ENCODE data around the gene IRGC. TPM values are rescaled to one million over a fixed set of nuclear protein-coding genes. Genes with fewer than 3 reads are reported as not detected.

Gene IRGC
- total and polyA plus RNA-seq, 9 of the 15 experiments (the other 6 are each of a cell fraction or from before 2014, with no cell fraction given) = not detected

- no peaks in the 10 kb centered on the region for H4K20me1 ChIP-seq (replicated peaks; ENCODE audit: control insufficient read depth, insufficient read depth, low read length)
- no peak overlapping the region for H3K4me2 ChIP-seq (ENCODE audit: insufficient read depth, low read length)
- no peaks in the 10 kb centered on the region for H3K79me2 ChIP-seq (ENCODE audit: control insufficient read depth, insufficient read depth, low read length)
- 71% methylated on average over 1 of the region's 1 CpG for WGBS (ENCODE audit: insufficient coverage, low coverage, missing lambda C conversion rate)
- H3K9me1 ChIP-seq (ENCODE audit: control insufficient read depth, insufficient read depth, low read length) = peaks cover 4% of the 10 kb centered on the region
- in situ Hi-C loops (cut with MboI) = no loop called here
- no peak overlapping the region for H3K4me3 ChIP-seq
- ATAC-seq = no peak
- no peak overlapping the region for H3K9ac ChIP-seq (ENCODE audit: insufficient read depth in 1 of 2, low read depth in 2 of 2, low read length in 2 of 2)
- intact Hi-C loops (cut with micrococcal nuclease) = no loop called here
- TF ChIP-seq CTBP1 (IDR thresholded peaks at IDR 0.05; ENCODE audit: borderline replicate concordance) (no peak), DACH1 (IDR thresholded peaks at IDR 0.05; ENCODE audit: partially characterized antibody) (no peak), CHCHD3 (CRISPR knock-in tag; IDR thresholded peaks at IDR 0.05) (no peak), SUPT5H (IDR thresholded peaks at IDR 0.05) (no peak), E2F6 (IDR thresholded peaks at IDR 0.05; ENCODE audit: borderline replicate concordance in 1 of 2, extremely low read depth in 1 of 2, insufficient read depth in 1 of 2, insufficient read length in 1 of 2, low read depth in 1 of 2, low read length in 1 of 2, poor library complexity in 1 of 2, severe bottlenecking in 1 of 2) (no peak), NCOA6 (IDR thresholded peaks at IDR 0.05) (no peak), NFIC (IDR thresholded peaks at IDR 0.05) (no peak), ILK (tag; IDR thresholded peaks at IDR 0.05; ENCODE audit: borderline replicate concordance, low read depth) (no peak), ZNF431 (CRISPR knock-in tag; IDR thresholded peaks at IDR 0.05) (no peak), ZBTB49 (CRISPR knock-in tag; IDR thresholded peaks at IDR 0.05; ENCODE audit: borderline replicate concordance) (no peak), RAD51 (IDR thresholded peaks at IDR 0.05; ENCODE audit: borderline replicate concordance, low read depth) (no peak), ZC3H8 (IDR thresholded peaks at IDR 0.05) (no peak)
- TF ChIP-seq, protein P1, sequence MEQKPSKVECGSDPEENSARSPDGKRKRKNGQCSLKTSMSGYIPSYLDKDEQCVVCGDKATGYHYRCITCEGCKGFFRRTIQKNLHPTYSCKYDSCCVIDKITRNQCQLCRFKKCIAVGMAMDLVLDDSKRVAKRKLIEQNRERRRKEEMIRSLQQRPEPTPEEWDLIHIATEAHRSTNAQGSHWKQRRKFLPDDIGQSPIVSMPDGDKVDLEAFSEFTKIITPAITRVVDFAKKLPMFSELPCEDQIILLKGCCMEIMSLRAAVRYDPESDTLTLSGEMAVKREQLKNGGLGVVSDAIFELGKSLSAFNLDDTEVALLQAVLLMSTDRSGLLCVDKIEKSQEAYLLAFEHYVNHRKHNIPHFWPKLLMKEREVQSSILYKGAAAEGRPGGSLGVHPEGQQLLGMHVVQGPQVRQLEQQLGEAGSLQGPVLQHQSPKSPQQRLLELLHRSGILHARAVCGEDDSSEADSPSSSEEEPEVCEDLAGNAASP (IDR thresholded peaks at IDR 0.05) = no peak
- TF ChIP-seq, protein P2, sequence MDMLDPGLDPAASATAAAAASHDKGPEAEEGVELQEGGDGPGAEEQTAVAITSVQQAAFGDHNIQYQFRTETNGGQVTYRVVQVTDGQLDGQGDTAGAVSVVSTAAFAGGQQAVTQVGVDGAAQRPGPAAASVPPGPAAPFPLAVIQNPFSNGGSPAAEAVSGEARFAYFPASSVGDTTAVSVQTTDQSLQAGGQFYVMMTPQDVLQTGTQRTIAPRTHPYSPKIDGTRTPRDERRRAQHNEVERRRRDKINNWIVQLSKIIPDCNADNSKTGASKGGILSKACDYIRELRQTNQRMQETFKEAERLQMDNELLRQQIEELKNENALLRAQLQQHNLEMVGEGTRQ (CRISPR knock-in tag; IDR thresholded peaks at IDR 0.05) = no peak
- H3K4me1 ChIP-seq (replicated peaks in 1 of 2; ENCODE audit: control insufficient read depth in 2 of 2, insufficient read depth in 2 of 2, low read length in 2 of 2) = no peaks in the 10 kb centered on the region
- POLR2A ChIA-PET = interaction anchor here (0.6 to 1.3 kb wide), 2 partner anchors 20 to 25 kb away, joined by 4 read pairs; no protein-coding TSS in a partner anchor
- DNase-seq (ENCODE audit: extremely low read depth in 1 of 4, low spot score in 3 of 4) = no peak
- FAIRE-seq = no peak
- H3K9me3 ChIP-seq (replicated peaks; ENCODE audit: control insufficient read depth, insufficient read depth, low read depth, low read length) = no peaks in the 10 kb centered on the region
- no peaks in the 10 kb centered on the region for H3K27me3 ChIP-seq (ENCODE audit: control insufficient read depth in 2 of 2, insufficient read depth in 2 of 2, low read length in 2 of 2)
- no peak overlapping the region for H3K27ac ChIP-seq (ENCODE audit: extremely low read depth, low read depth, low read length)
- BruUV-seq (replicated peaks) = no TSS peak
- CTCF ChIA-PET (ENCODE audit: low intra/inter-chr PET ratio) = no interaction called here
- H3K36me3 ChIP-seq (ENCODE audit: control insufficient read depth, insufficient read depth, low read length) = peaks cover 79% of the 10 kb centered on the region
- H2AFZ ChIP-seq (ENCODE audit: low read depth, low read length) = no peak overlapping the region
These were observed 16.0 kb downstream of the IRGC start for GRCh38 chr19:43731846-43732245.

Data from K562 (cell line).